Esophagus muscularis mucosa (tissue), 4 donors: ENCODE measurements around the gene SIK1. TPM values are rescaled to one million over a fixed set of nuclear protein-coding genes. Genes with fewer than 3 reads are reported as not detected.

Experiments used
- DNase-seq: peaks from one replicate; pipeline ENCODE4 v3.0.0-alpha.2; 2017; ENCODE audit errors: extremely low spot score
- H3K27ac ChIP-seq, 4 donors: fragments of 200-600 bp; sonication (generic); replicated peaks in 1 of 4; 1 replicate in 3 of 4; 2 replicates in 1 of 4; pipeline ENCODE4 v1.5.1; 2016 to 2019; ENCODE audit warnings: mild to moderate bottlenecking in 1 of 4
- H3K27me3 ChIP-seq, 4 donors: fragments of 200-600 bp; sonication (generic); one replicate each; pipeline versions ENCODE4 v1.5.1 to v1.6.0; 2016 to 2019
- H3K36me3 ChIP-seq, 4 donors: fragments of 200-600 bp; sonication (generic); one replicate each; pipeline ENCODE4 v1.5.1; 2016 to 2019
- H3K4me1 ChIP-seq, 4 donors: fragments of 200-600 bp; sonication (generic); one replicate each; pipeline ENCODE4 v1.5.1; 2016 to 2019
- H3K4me3 ChIP-seq, 4 donors: fragments of 200-600 bp; sonication (generic); 1 replicate in 2 of 4; 2 replicates in 2 of 4; pipeline ENCODE4 v1.5.1; 2016 to 2019; ENCODE audit warnings: mild to moderate bottlenecking in 4 of 4, moderate library complexity in 1 of 4
- H3K9me3 ChIP-seq, 4 donors: fragments of 200-600 bp; sonication (generic); 1 replicate in 3 of 4; 2 replicates in 1 of 4; pipeline ENCODE4 v1.5.1; 2016 to 2019
- CTCF ChIP-seq, 3 experiments: fragments of 200-600 bp in 2 of 3; fragments of 450-650 bp in 1 of 3; sonication (generic) in 2 of 3; IDR thresholded peaks; one replicate each; pipeline ENCODE4 v1.5.1; 2017 to 2019; ENCODE audit warnings: antibody characterized with exemption in 3 of 3, mild to moderate bottlenecking in 2 of 3, moderate library complexity in 1 of 3
- EP300 ChIP-seq: sonication (generic); formaldehyde crosslinking; IDR thresholded peaks from one replicate; pipeline ENCODE4 v1.6.1; 2017; ENCODE audit warnings: antibody characterized with exemption
- POLR2A ChIP-seq: fragments of 450-650 bp; IDR thresholded peaks from one replicate; pipeline ENCODE4 v1.6.1; 2017; ENCODE audit warnings: antibody characterized with exemption, moderate library complexity, mild to moderate bottlenecking, low read depth
- POLR2AphosphoS5 ChIP-seq, 2 donors: sonication (generic); formaldehyde crosslinking; IDR thresholded peaks; one replicate each; pipeline ENCODE4 v1.6.1; 2017; ENCODE audit warnings: antibody characterized with exemption in 2 of 2
- WGBS: methylation state at CpG from one replicate; pipeline ENCODE4 v1.1.5; 2018; 5-methylcytosine and 5-hydroxymethylcytosine counted together
- intact Hi-C: fragments of 100-400 bp; cut with DNase I; formaldehyde crosslinking; loops from one replicate; pipeline ENCODE4 v1.15.1; 2023
- total RNA-seq, 4 donors: library from RNA; depleted of rRNA; stranded (reverse); fragments of >200 nt; gene quantifications; one replicate each; pipeline versions ENCODE4 v1.1.0 to v1.2.1, GENCODE V29; 2016

Gene SIK1
- total RNA-seq, 4 donors from 2014 or later: 3.2 to 11.5 (median 4.3) TPM

GRCh38 chr21:43367296-43367695 lies 59.6 kb downstream of the SIK1 start:
- no peak for DNase-seq
- H3K27ac ChIP-seq: no peak overlapping the region
- WGBS: 66% methylated on average over 5 of the region's 16 CpGs
- no peak overlapping the region for H3K4me3 ChIP-seq
- peaks cover 0 to 13% (median 9%) of the 10 kb centered on the region in 4 donors for H3K4me1 ChIP-seq
- intact Hi-C loops: no loop called here
- TF ChIP-seq POLR2A (no peak), POLR2AphosphoS5 (IDR thresholded peaks at IDR 0.05) (no peak), CTCF (IDR thresholded peaks at IDR 0.05) (no peak), EP300 (no peak)
- H3K36me3 ChIP-seq: no peaks in the 10 kb centered on the region
- no peaks in the 10 kb centered on the region for H3K9me3 ChIP-seq
- peaks cover 0 to 14% (median 0%) of the 10 kb centered on the region in 4 donors for H3K27me3 ChIP-seq

DNA sequence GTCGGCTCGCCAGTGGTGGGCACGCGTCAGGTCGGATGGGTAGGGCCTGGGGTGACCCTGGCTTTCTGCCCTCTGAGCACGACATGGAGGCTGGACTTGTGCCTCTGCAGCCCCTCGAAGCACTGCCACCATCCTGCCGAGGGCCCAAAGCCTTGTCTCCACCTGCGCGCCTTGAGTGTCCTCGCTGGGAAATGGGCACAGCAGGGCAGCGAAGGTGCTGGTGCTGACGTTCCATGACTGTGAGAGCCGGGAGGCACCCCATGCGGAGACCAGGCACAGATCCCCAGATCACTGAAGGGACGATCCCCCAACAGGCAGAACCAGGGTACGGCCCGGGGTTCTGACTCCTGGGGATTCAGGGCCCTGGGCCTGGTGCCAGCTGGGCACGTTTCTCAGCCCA lies 60.3 kb downstream of the SIK1 start:
- peaks cover 3 to 20% (median 15%) of the 10 kb centered on the region in 4 donors for H3K4me1 ChIP-seq
- no peaks in the 10 kb centered on the region for H3K36me3 ChIP-seq
- no peaks in the 10 kb centered on the region for H3K9me3 ChIP-seq
- 86% methylated on average over 8 of the region's 19 CpGs for WGBS
- peaks cover 0 to 14% (median 0%) of the 10 kb centered on the region in 4 donors for H3K27me3 ChIP-seq
- no peak overlapping the region for H3K4me3 ChIP-seq
- intact Hi-C loops: no loop called here
- no peak overlapping the region for H3K27ac ChIP-seq
- no peak for DNase-seq
- TF ChIP-seq POLR2AphosphoS5 (IDR thresholded peaks at IDR 0.05) (no peak), EP300 (no peak), CTCF (IDR thresholded peaks at IDR 0.05) (no peak), POLR2A (no peak)

DNA sequence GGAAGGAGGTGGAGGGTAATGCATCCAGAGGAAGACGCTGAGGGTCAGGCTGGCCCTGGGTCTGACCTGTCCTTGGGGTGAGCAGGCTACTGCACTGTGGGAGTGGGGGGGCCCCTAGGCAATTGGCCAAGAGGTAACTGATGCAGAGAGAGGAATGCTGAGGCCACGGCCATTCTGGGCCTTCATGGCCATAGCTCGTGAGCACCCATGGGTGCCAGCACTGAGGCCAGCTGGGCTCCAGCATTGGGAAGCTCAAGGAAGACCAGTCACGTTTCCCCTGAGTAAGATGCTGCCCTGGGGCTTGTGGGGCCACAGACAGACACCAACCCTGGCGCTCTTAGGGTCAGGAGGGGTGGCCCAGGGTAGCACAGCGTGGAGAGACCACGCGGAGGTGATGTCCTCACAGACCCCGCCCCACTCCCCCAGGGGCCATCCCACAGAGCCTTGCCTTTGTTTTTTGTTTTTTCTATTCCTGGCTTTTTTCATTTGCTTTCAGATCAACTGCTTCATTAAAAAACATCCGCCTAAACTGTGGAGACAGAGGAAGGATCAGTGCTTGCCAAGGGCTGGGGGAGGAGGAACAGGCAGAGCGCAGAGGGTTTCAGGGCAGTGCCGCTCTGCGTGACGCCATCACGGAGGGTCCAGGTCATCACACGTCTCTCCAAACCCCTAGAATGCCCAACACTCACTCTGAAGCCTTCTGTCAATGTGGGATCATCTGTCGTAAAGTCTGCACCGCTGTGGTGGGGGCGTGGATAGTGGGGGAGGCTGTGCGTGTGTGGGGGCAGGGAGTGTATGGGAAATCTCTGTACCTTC lies 61.1 kb downstream of the SIK1 start:
- Histone ChIP-seq H3K4me3 (no peak overlapping the region), H3K27me3 (peaks cover 0 to 21% (median 0%) of the 10 kb centered on the region in 4 donors), H3K4me1 (peaks cover 10 to 28% (median 19%) of the 10 kb centered on the region in 4 donors), H3K36me3 (no peaks in the 10 kb centered on the region), H3K27ac (no peak overlapping the region), H3K9me3 (no peaks in the 10 kb centered on the region)
- intact Hi-C loops: no loop called here
- DNase-seq: no peak
- 87% methylated on average over 20 of the region's 20 CpGs for WGBS
- TF ChIP-seq POLR2A (no peak), EP300 (no peak), CTCF (IDR thresholded peaks at IDR 0.05) (no peak), POLR2AphosphoS5 (IDR thresholded peaks at IDR 0.05) (no peak)

- DNase-seq: no peak
- Histone ChIP-seq H3K9me3 (no peaks in the 10 kb centered on the region), H3K27me3 (peaks cover 0 to 25% (median 0%) of the 10 kb centered on the region in 4 donors), H3K4me3 (no peak overlapping the region), H3K27ac (no peak overlapping the region), H3K36me3 (no peaks in the 10 kb centered on the region), H3K4me1 (peaks cover 10 to 28% (median 20%) of the 10 kb centered on the region in 4 donors)
- no peak for TF ChIP-seq EP300
- no peak for TF ChIP-seq CTCF (IDR thresholded peaks at IDR 0.05)
- no peak for TF ChIP-seq POLR2A
- TF ChIP-seq POLR2AphosphoS5 (IDR thresholded peaks at IDR 0.05): no peak
- intact Hi-C loops: no loop called here
- 88% methylated on average over 12 of the region's 18 CpGs for WGBS
These were observed 62.0 kb downstream of the SIK1 start for GRCh38 chr21:43364851-43365424.

Other genes with a start within 250 kb of the SIK1 start
- 1 to 10 TPM in 1 of 4 donors, under 1 TPM in 2, not detected in 1; 0.63 to 1.2 (median 0.66) TPM for gene HSF2BP, start 232.4 kb upstream of the SIK1 start, total RNA-seq
- 10 to 100 TPM; 17.4 to 22.0 (median 20.8) TPM for gene RRP1B, start 232.4 kb upstream of the SIK1 start, total RNA-seq